HL-60 (cell line): Measurements from ENCODE around the gene FSTL4.

Experiments used
- DNase-seq, 2 experiments: peaks; one replicate each; pipeline ENCODE4 v3.0.0-alpha.2; 2010 to 2020; ENCODE audit warnings: low read depth in 1 of 2, low spot score in 1 of 2
- H3K27ac ChIP-seq: fragments of 250-450 bp; sonication (Bioruptor Pico); replicated peaks from 2 replicates; pipeline ENCODE4 v1.5.1; 2020; ENCODE audit warnings: mild to moderate bottlenecking, moderate library complexity
- H3K27me3 ChIP-seq: fragments of 250-450 bp; sonication (Bioruptor Pico); 2 replicates; pipeline ENCODE4 v1.5.1; 2021; ENCODE audit warnings: mild to moderate bottlenecking, moderate library complexity; ENCODE audit not compliant: insufficient read depth, poor library complexity, severe bottlenecking
- H3K4me3 ChIP-seq: replicated peaks from 2 replicates; pipeline ENCODE4 v1.5.1; 2011; ENCODE audit warnings: mild to moderate bottlenecking, control low read depth, low read length; ENCODE audit not compliant: insufficient read depth
- CTCF ChIP-seq: IDR thresholded peaks from one replicate; pipeline ENCODE4 v1.5.1; 2011; ENCODE audit warnings: low read length, control low read depth, inconsistent platforms; ENCODE audit not compliant: insufficient read depth
- GABPA ChIP-seq: IDR thresholded peaks from 2 replicates; pipeline ENCODE4 v1.6.1; 2012; ENCODE audit warnings: low read depth
- POLR2AphosphoS5 ChIP-seq: IDR thresholded peaks from 2 replicates; pipeline ENCODE4 v1.6.1; 2012; ENCODE audit warnings: low read depth
- REST ChIP-seq: IDR thresholded peaks from 2 replicates; pipeline ENCODE4 v1.6.1; 2012; ENCODE audit warnings: low read depth; ENCODE audit not compliant: insufficient replicate concordance
- SPI1 ChIP-seq: IDR thresholded peaks from 2 replicates; pipeline ENCODE4 v1.6.1; 2012; ENCODE audit warnings: low read depth, mild to moderate bottlenecking, borderline replicate concordance

FSTL4 gene

GRCh38 chr5:133344266-133344665 is 268.1 kb downstream of the FSTL4 start:
- Histone ChIP-seq H3K4me3 (no peak overlapping the region), H3K27ac (no peak overlapping the region), H3K27me3 (no peaks in the 10 kb centered on the region)
- no peak for DNase-seq
- TF ChIP-seq GABPA (no peak), SPI1 (no peak), REST (no peak), POLR2AphosphoS5 (no peak), CTCF (no peak)

- TF ChIP-seq CTCF: no peak
- no peak for TF ChIP-seq GABPA
- TF ChIP-seq POLR2AphosphoS5: no peak
- no peak for TF ChIP-seq REST
- no peak for TF ChIP-seq SPI1
- no peak overlapping the region for H3K27ac ChIP-seq
- no peak for DNase-seq
- H3K4me3 ChIP-seq: no peak overlapping the region
- no peaks in the 10 kb centered on the region for H3K27me3 ChIP-seq
Observed at GRCh38 chr5:133343196-133343595, 269.1 kb downstream of the FSTL4 start.

DNA sequence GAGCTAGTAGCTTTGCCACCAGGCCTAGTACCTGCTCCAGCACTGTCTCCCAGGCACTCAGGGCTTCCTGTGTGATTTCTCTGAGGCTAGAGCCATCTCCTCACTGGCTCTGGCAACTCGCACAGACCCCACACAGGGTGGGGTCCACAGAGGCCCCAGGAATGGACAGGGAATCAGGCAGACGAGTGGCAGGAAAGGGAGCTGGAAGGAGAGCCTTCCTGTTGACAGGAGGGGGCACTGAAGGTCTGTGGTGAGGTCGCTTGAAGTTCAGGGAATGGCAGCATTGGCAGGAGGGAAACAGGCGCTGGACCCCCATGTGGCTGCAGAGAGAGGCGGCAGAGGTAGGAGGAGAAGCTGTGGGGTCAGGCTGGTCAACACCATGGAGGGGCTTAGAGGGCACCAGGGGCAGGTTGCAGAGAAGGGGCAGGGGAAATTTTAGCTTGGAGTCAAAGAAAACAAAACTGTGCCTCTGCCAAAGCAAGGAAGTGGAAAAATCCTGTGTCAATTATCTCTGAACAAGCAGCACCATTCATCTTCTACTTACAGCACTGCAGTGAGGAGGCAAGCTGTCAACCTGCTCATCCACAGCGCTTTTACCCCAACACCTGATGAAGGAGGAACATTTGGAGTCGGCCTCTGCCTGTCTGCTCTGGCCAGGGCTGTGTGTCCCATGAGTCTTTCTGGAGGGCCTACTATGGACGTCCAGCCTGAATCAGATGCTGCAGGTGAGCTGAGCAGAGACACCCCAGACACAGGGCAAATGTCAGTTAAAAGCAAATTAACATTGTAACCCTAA is 270.2 kb downstream of the FSTL4 start:
- H3K27me3 ChIP-seq: no peaks in the 10 kb centered on the region
- TF ChIP-seq SPI1 (no peak), POLR2AphosphoS5 (no peak), REST (no peak), CTCF (no peak), GABPA (no peak)
- no peak overlapping the region for H3K4me3 ChIP-seq
- DNase-seq: no peak
- H3K27ac ChIP-seq: no peak overlapping the region
